Naive thymus-derived CD4-positive, alpha-beta T cell (primary cell): ENCODE results near the gene HOXB5. TPM values are rescaled to one million over a fixed set of nuclear protein-coding genes. Genes with fewer than 3 reads are reported as not detected.

Experiments used
- ATAC-seq: fragments of 150-1000 bp; cut with Tn5 transposase; 2 replicates; pipeline ENCODE4 v1.10.0; 2021; ENCODE audit warnings: mild to moderate bottlenecking, moderate library complexity
- CTCF ChIA-PET: fragments of 350-600 bp; sonication (Branson Sonifier 250); formaldehyde crosslinking; loops from one replicate; lab custom pipeline; 2021; ENCODE audit warnings: antibody characterized with exemption; lab: Charles Lee
- POLR2A ChIA-PET: fragments of 350-600 bp; sonication (Branson Sonifier 250); formaldehyde crosslinking; loops from one replicate; lab custom pipeline; 2021; ENCODE audit warnings: antibody characterized with exemption, inconsistent platforms; lab: Charles Lee
- DNase-seq, 9 donors: peaks; one replicate each; pipeline versions ENCODE4 v3.0.0 to v3.0.0-alpha.2; 2020 to 2022; ENCODE audit warnings: mixed read lengths in 1 of 9
- H3K27ac ChIP-seq: one replicate; pipeline ENCODE4 v1.7.0; 2013; ENCODE audit warnings: mild to moderate bottlenecking, low read depth, low read length, moderate library complexity
- H3K27me3 ChIP-seq, 2 donors: one replicate each; pipeline ENCODE4 v1.7.0; 2013; ENCODE audit warnings: low read length in 2 of 2, mild to moderate bottlenecking in 2 of 2, moderate library complexity in 2 of 2; ENCODE audit not compliant: control insufficient read depth in 2 of 2, insufficient read depth in 2 of 2
- H3K36me3 ChIP-seq, 3 experiments: 1 replicate in 2 of 3; 2 replicates in 1 of 3; pipeline ENCODE4 v1.7.0; 2013; ENCODE audit warnings: low read length in 3 of 3, mild to moderate bottlenecking in 3 of 3, moderate library complexity in 1 of 3; ENCODE audit not compliant: insufficient read depth in 3 of 3, control insufficient read depth in 2 of 3
- H3K4me1 ChIP-seq, 2 donors: one replicate each; pipeline ENCODE4 v1.7.0; 2013; ENCODE audit warnings: low read length in 2 of 2, mild to moderate bottlenecking in 2 of 2, moderate library complexity in 1 of 2; ENCODE audit not compliant: control insufficient read depth in 2 of 2, insufficient read depth in 2 of 2
- H3K4me3 ChIP-seq: 2 replicates; pipeline ENCODE4 v1.7.0; 2013; ENCODE audit warnings: mild to moderate bottlenecking, low read length
- H3K9me3 ChIP-seq, 3 experiments: 1 replicate in 2 of 3; 2 replicates in 1 of 3; pipeline ENCODE4 v1.7.0; 2013; ENCODE audit warnings: low read length in 3 of 3; ENCODE audit not compliant: control insufficient read depth in 2 of 3
- H3K27ac Mint-ChIP-seq, 9 donors: one replicate each; pipeline ENCODE4 v1.8.0; 2020 to 2022; ENCODE audit warnings: mixed read lengths in 9 of 9, mild to moderate bottlenecking in 8 of 9, moderate library complexity in 5 of 9, inconsistent platforms in 2 of 9
- H3K27me3 Mint-ChIP-seq, 5 donors: one replicate each; pipeline ENCODE4 v1.8.0; 2021 to 2022; ENCODE audit warnings: mixed read lengths in 5 of 5, mild to moderate bottlenecking in 1 of 5
- H3K36me3 Mint-ChIP-seq, 5 donors: one replicate each; pipeline ENCODE4 v1.8.0; 2020 to 2022; ENCODE audit warnings: mixed read lengths in 5 of 5, mild to moderate bottlenecking in 3 of 5, inconsistent platforms in 1 of 5
- H3K4me1 Mint-ChIP-seq, 7 donors: one replicate each; pipeline ENCODE4 v1.8.0; 2020 to 2022; ENCODE audit warnings: mixed read lengths in 7 of 7, mild to moderate bottlenecking in 3 of 7, inconsistent platforms in 1 of 7
- H3K4me3 Mint-ChIP-seq, 10 donors: one replicate each; pipeline ENCODE4 v1.8.0; 2020 to 2022; ENCODE audit warnings: mild to moderate bottlenecking in 10 of 10, mixed read lengths in 10 of 10, moderate library complexity in 6 of 10, inconsistent platforms in 2 of 10
- H3K9me3 Mint-ChIP-seq, 11 donors: one replicate each; pipeline ENCODE4 v1.8.0; 2020 to 2022; ENCODE audit warnings: mixed read lengths in 11 of 11, mild to moderate bottlenecking in 4 of 11, inconsistent platforms in 1 of 11, moderate library complexity in 1 of 11
- intact Hi-C, 2 donors: fragments of 100-400 bp; cut with micrococcal nuclease; formaldehyde crosslinking; loops; one replicate each; pipeline ENCODE4 v1.15.1; 2023
- polyA plus RNA-seq, 2 donors: library from polyadenylated mRNA; unstranded; fragments of 300-500 nt; fragmentation: Illumina TruSeq; gene quantifications; one replicate each; pipeline ENCODE4 v1.2.3, GENCODE V29; 2021
- total RNA-seq, 6 experiments: library from RNA in 5 of 6; stranded (reverse) in 5 of 6; gene quantifications; 1 replicate in 5 of 6; 2 replicates in 1 of 6; pipeline ENCODE4 v1.2.3 and lab custom pipeline; 2021 to 2026

Gene HOXB5
- total and polyA plus RNA-seq, 7 experiments from 2014 or later, result not detected

DNA sequence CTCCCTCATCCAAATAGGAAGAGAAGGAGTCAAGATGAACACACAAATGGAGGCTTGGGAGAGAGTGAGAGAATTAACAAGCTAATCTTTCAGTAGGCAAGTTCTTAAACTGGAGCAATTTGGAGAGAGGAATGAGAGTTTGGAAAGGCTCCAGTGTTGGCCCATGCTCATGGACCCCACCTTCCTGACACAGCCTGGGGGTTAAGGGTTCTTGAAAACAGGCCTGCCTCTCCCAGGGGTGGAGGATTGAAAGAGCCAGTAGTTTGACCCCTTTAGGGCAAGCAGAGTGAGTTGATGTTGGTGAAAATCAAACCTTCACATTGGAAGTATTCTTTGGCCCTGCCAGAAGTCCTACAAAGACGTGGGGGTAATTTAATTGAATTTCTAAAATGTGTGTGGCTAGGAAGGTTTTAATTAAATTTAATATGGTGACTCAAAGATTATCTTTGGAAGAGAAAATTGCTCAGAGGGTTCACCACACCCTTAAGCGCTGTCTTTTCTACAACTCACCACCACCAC lies 9.3 kb downstream of the HOXB5 start:
- no peaks in the 10 kb centered on the region for H3K36me3 ChIP-seq
- H3K27me3 ChIP-seq, result peaks cover 14 to 54% of the 10 kb centered on the region in 2 donors
- H3K4me1 ChIP-seq, result peaks cover 9 to 26% of the 10 kb centered on the region in 2 donors
- no peak for DNase-seq
- no peak overlapping the region for H3K4me3 ChIP-seq
- intact Hi-C loops, result no loop called here
- no peak overlapping the region for H3K27ac ChIP-seq
- H3K27me3 Mint-ChIP-seq, result peaks cover 90 to 97% (median 96%) of the 10 kb centered on the region in 5 donors
- no peaks in the 10 kb centered on the region for H3K9me3 ChIP-seq
- ChIA-PET CTCF (interaction anchor here (0.6 to 1.5 kb wide), 4 partner anchors 9 to 232 kb away, joined by 3 to 5 read pairs (median 4); partner anchors contain the start of gene HOXB5), POLR2A (interaction anchor here (0.9 to 2.6 kb wide), 2 partner anchors 36 to 42 kb away, joined by 4 to 20 read pairs; no protein-coding TSS in a partner anchor)
- H3K4me3 Mint-ChIP-seq, result peak overlapping the region in 7 of 10 donors; percentile 16 to 96 (median 84)
- H3K36me3 Mint-ChIP-seq, result peaks cover 0 to 16% (median 0%) of the 10 kb centered on the region in 5 donors
- no peak for ATAC-seq
- H3K9me3 Mint-ChIP-seq, result peaks cover 0 to 3% (median 0%) of the 10 kb centered on the region in 11 donors
- peaks cover 21 to 81% (median 51%) of the 10 kb centered on the region in 7 donors for H3K4me1 Mint-ChIP-seq
- H3K27ac Mint-ChIP-seq, result peak overlapping the region in 1 of 9 donors; percentile 32

DNA sequence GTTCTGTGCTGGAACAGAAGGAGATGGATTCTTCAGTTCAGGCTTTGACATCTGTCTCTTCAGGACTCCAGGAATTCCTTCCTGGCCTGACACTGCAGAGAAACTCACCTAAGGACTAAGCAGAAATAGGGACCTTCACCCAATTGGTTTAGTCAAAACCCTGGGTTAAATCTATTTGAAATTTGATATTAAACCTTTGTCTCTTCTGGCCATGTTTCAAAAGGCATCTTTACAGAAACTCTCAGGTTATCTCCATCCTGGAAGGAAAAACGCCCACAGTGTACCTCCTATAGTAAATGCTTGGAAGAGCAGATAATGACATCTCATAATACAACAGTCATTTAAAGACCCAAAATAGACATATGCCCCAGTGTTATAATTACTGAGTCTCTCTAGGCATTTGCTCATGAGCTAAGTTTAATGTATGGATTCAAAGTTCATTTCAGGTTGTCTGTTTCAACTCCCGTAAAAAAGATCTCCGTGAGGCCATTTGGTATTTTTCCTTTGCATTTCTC lies 9.8 kb downstream of the HOXB5 start:
- Histone ChIP-seq H3K4me3 (no peak overlapping the region), H3K27me3 (peaks cover 14 to 59% of the 10 kb centered on the region in 2 donors), H3K36me3 (no peaks in the 10 kb centered on the region), H3K9me3 (no peaks in the 10 kb centered on the region), H3K4me1 (peaks cover 14 to 32% of the 10 kb centered on the region in 2 donors), H3K27ac (no peak overlapping the region)
- POLR2A ChIA-PET, result interaction anchor here (0.9 to 2.6 kb wide), 4 partner anchors 9 to 91 kb away, joined by 4 to 20 read pairs (median 5); no protein-coding TSS in a partner anchor
- intact Hi-C loops, result no loop called here
- ATAC-seq, result no peak
- Mint-ChIP-seq H3K9me3 (peaks cover 0 to 3% (median 0%) of the 10 kb centered on the region in 11 donors), H3K36me3 (peaks cover 0 to 19% (median 0%) of the 10 kb centered on the region in 5 donors), H3K4me1 (peaks cover 26 to 85% (median 56%) of the 10 kb centered on the region in 7 donors), H3K4me3 (peak overlapping the region in 5 of 10 donors; percentile 16 to 96 (median 57)), H3K27me3 (peaks cover 90 to 98% (median 96%) of the 10 kb centered on the region in 5 donors), H3K27ac (peak overlapping the region in 2 of 9 donors; percentile 11 to 32)
- no peak for DNase-seq
- CTCF ChIA-PET, result interaction anchor here (0.6 to 1.5 kb wide), 6 partner anchors 9 to 232 kb away, joined by 3 to 5 read pairs (median 3); partner anchors contain the start of gene HOXB5

DNA sequence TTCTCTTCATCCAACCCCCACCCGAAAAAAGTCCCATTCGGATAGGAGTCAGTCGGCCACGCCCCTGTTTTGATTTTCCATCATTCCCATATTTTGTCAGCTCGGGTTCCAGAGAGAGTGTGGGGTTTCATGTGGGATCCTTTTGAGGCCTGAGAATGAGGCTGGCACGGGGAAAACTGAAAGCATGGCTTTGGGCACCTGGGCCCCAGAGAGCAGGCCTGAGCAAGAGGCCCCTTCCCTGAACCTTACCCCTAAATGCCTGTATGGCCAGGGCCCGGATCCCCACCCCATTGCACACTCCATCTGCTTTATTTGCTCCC lies 10.9 kb downstream of the HOXB5 start:
- ChIA-PET POLR2A (interaction anchor here (1.1 to 2.6 kb wide), 3 partner anchors 10 to 90 kb away, joined by 4 to 20 read pairs (median 6); no protein-coding TSS in a partner anchor), CTCF (interaction anchor here (0.9 to 1.2 kb wide), 5 partner anchors 8 to 320 kb away, joined by 3 to 5 read pairs (median 3); no protein-coding TSS in a partner anchor)
- DNase-seq (no peak), ATAC-seq (no peak)
- Mint-ChIP-seq H3K27ac (peak overlapping the region in 2 of 9 donors; percentile 14 to 23), H3K36me3 (peaks cover 0 to 18% (median 3%) of the 10 kb centered on the region in 5 donors), H3K27me3 (peaks cover 82 to 94% (median 91%) of the 10 kb centered on the region in 5 donors), H3K4me3 (peak overlapping the region; percentile 13 to 82 (median 69)), H3K4me1 (peaks cover 29 to 75% (median 60%) of the 10 kb centered on the region in 7 donors), H3K9me3 (peaks cover 0 to 3% (median 0%) of the 10 kb centered on the region in 11 donors)
- intact Hi-C loops, result no loop called here
- Histone ChIP-seq H3K4me1 (peaks cover 16 to 34% of the 10 kb centered on the region in 2 donors), H3K27ac (no peak overlapping the region), H3K9me3 (no peaks in the 10 kb centered on the region), H3K27me3 (peaks cover 14 to 62% of the 10 kb centered on the region in 2 donors), H3K4me3 (peak overlapping the region; percentile 31), H3K36me3 (no peaks in the 10 kb centered on the region)

DNA sequence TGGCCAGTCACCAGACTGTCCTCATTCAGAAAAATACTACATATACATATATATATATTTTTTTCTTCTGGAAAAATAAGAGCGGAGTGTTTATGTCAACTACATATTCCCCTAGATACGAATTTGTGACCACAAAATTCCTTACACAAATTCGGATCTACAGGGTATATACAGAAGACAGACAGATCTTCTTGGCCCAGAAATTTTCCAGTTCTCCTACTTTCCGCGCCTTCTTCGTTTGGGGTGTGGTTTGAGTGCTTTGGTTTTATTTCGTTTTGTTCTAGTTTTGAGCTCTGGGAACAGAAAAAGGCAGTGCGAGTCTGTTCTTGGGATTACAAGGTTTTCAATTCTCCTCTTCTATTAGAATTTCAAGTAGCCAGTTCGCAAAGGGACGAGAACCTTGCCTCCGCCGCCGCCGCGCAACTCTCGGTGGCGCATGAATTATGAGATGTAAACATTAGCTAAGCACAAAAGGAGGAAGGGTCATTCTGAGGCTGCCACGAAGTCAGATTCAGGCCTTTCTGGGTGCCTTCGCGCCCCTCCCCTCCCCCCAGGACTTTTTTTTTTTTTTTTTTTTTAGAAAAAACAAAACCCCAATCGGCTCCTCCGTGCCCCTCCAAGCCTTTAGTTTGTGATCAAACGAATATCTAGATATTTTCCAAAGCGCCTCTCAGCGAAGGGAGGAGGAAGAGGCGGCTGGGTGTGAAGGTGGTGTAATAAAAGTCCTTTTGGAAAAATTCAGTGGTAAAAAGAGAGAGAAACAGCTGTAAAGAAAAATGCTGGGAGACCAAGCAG lies 13.6 kb downstream of the HOXB5 start:
- peaks cover 6 to 41% of the 10 kb centered on the region in 2 donors for H3K27me3 ChIP-seq
- H3K36me3 Mint-ChIP-seq, result peaks cover 0 to 16% (median 0%) of the 10 kb centered on the region in 5 donors
- H3K27ac Mint-ChIP-seq, result peak overlapping the region in 2 of 9 donors; percentile 78 to 79
- H3K27ac ChIP-seq, result no peak overlapping the region
- peaks cover 60 to 78% (median 63%) of the 10 kb centered on the region in 5 donors for H3K27me3 Mint-ChIP-seq
- peaks cover 12 to 65% (median 53%) of the 10 kb centered on the region in 7 donors for H3K4me1 Mint-ChIP-seq
- POLR2A ChIA-PET, result interaction anchor here (0.6 to 1.1 kb wide), 3 partner anchors 34 to 279 kb away, joined by 3 to 4 read pairs (median 3); no protein-coding TSS in a partner anchor
- CTCF ChIA-PET, result interaction anchor here (0.7 kb wide), 1 partner anchor 18 kb away, joined by 3 read pairs; no protein-coding TSS in a partner anchor
- H3K4me3 ChIP-seq, result no peak overlapping the region
- peaks cover 15 to 28% of the 10 kb centered on the region in 2 donors for H3K4me1 ChIP-seq
- H3K9me3 ChIP-seq, result no peaks in the 10 kb centered on the region
- intact Hi-C loops, result loop anchor here in 1 of 2 donors (5.0 kb wide), 1 partner anchor 68 kb away; no protein-coding TSS in a partner anchor
- H3K36me3 ChIP-seq, result no peaks in the 10 kb centered on the region
- H3K4me3 Mint-ChIP-seq, result peak overlapping the region; percentile 38 to 94 (median 90)
- DNase-seq (no peak), ATAC-seq (no peak)
- H3K9me3 Mint-ChIP-seq, result peaks cover 0 to 4% (median 0%) of the 10 kb centered on the region in 11 donors

DNA sequence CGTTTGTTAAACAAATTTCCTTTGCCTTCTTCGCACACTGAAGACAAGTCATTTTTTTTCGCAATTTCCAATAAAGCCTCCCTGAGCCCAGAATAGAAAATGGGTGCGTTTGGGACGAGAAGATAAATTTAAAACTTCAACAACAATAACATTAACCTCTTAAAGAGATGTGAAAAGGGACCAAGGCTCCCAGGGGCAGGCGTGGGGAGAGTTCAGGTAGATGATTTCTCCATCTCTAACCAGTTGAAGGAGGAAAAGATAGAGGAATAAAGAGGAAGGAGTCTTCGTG lies 14.2 kb downstream of the HOXB5 start:
- peaks cover 12 to 63% (median 52%) of the 10 kb centered on the region in 7 donors for H3K4me1 Mint-ChIP-seq
- H3K9me3 Mint-ChIP-seq, result peaks cover 0 to 4% (median 0%) of the 10 kb centered on the region in 11 donors
- Histone ChIP-seq H3K36me3 (no peaks in the 10 kb centered on the region), H3K27me3 (peaks cover 6 to 40% of the 10 kb centered on the region in 2 donors), H3K4me3 (peak overlapping the region; percentile 78), H3K27ac (no peak overlapping the region), H3K4me1 (peaks cover 15 to 27% of the 10 kb centered on the region in 2 donors), H3K9me3 (no peaks in the 10 kb centered on the region)
- ATAC-seq (no peak), DNase-seq (no peak)
- H3K27ac Mint-ChIP-seq, result peak overlapping the region in 2 of 9 donors; percentile 69 to 78
- peak overlapping the region; percentile 88 to 94 (median 90) for H3K4me3 Mint-ChIP-seq
- ChIA-PET CTCF (interaction anchor here (0.7 to 1.1 kb wide), 2 partner anchors 18 to 87 kb away, joined by 3 to 4 read pairs; no protein-coding TSS in a partner anchor), POLR2A (interaction anchor here (0.7 to 1.2 kb wide), 2 partner anchors 32 to 34 kb away, joined by 3 read pairs; no protein-coding TSS in a partner anchor)
- H3K27me3 Mint-ChIP-seq, result peaks cover 55 to 77% (median 58%) of the 10 kb centered on the region in 5 donors
- intact Hi-C loops, result loop anchor here in 1 of 2 donors (5.0 kb wide), 1 partner anchor 67 kb away; no protein-coding TSS in a partner anchor
- H3K36me3 Mint-ChIP-seq, result peaks cover 0 to 16% (median 0%) of the 10 kb centered on the region in 5 donors
